ENCODE measurements around the gene RPP25. TPM values are rescaled to one million over a fixed set of nuclear protein-coding genes. Genes with fewer than 3 reads are reported as not detected.
A peak's percentile ranks its signal among the peaks of the same experiment; 100 is the strongest.
"Not testable (repeated sequence)": the region's sequence is repeated elsewhere in the genome, so short reads cannot be mapped to it uniquely, and the experiment has no call there.

Gene RPP25
- total RNA-seq, 1 experiment from 2014 or later, result 0.58 TPM

- no peak for DNase-seq (ENCODE audit: low read depth)
Observed at GRCh38 chr15:74924525-74924924, 32.0 kb downstream of the RPP25 start.

GRCh38 chr15:74920456-74920855 lies 36.1 kb downstream of the RPP25 start:
- peak; percentile 51 for DNase-seq (ENCODE audit: low read depth)

GRCh38 chr15:74917676-74918075 lies 38.9 kb downstream of the RPP25 start:
- DNase-seq (ENCODE audit: low read depth), result peak; percentile 31

DNA sequence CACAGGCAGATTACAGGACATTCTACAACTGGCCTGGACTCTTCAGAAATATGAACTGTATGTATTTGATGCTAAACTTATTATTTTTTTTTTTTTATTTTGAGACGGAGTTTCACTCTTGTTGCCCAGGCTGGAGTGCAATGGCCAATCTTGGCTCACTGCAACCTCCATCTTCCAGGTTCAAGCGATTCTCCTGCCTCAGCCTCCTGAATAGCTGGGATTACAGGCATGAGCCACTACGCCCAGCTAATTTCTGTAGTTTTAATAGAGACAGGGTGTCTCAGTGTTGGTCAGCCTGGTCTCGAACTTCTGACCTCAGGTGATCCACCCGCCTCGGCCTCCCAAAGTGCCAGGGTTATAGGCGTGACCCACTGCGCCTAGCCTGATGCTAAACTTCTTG lies 42.8 kb downstream of the RPP25 start:
- DNase-seq (ENCODE audit: low read depth), result not testable (repeated sequence)

DNA sequence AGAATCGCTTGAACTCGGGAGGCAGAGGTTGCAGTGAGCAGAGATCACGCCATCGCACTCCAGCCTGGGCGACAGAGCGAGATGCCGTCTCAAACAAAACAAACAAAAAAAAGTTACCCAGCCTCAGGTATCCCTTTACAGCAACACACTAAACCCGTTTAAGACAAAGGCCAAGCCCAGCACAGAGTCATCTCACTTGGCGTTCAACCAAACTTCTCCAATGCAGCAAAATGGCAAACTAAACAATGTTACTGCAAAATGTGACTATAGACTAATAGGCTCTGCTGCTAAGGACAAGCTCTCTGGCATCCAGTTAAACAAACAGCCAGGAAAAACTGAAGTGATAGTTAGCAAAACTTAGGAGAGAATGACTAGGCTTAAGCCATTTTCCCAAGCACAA lies 43.5 kb downstream of the RPP25 start:
- DNase-seq (ENCODE audit: low read depth), result no peak

DNA sequence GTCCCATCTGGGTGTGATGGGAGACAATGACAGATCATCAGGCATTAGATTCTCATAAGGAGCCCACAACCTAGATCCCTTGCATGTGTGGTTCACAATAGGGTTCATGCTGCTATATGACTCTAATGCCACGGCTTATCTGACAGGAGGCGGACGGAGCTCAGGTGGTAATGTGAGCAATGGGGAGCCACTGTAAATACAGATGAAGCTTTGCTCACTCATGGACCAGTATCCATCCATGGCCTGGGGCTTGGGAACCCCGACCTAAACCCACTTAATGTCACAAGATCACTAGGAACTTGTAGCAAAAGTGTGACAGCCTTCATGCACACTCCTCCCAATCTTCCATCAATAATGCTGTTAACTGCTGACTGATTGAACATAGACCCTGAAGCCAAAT lies 47.9 kb downstream of the RPP25 start:
- no peak for DNase-seq (ENCODE audit: low read depth)

DNA sequence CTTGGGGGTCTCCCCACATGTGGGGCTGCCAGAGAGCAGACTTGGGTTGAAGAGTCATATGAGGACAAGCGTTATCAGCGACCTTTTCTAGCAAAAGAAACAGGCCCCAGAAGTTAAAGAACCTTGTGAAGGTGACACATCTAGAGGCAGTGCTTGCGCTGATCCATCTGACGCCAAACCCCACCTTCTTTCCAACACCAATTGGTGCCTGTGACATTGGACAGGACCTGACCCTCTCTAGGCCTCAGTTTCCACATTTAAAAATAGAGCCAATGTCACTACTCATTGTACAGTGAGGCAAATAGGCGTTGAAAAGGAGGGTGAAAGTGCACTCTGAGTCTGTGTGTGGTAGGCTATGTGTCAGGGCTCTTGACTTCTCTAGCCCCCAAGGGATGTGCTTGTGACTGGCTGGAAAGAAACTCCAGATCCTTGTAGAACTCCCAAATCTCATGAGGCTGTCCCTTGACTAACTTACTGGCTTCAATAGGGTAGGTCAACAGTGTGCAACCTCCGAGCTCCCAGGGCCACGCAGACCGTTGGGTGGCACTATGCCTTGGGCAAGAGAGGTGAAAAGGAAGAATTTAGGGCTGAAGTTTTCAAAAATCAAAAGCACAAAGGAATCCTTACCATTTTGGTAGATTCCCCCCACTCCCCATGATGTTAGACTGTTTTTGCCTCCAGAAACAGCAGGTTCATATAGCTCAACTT lies 49.3 kb downstream of the RPP25 start:
- DNase-seq (ENCODE audit: low read depth), result no peak

GRCh38 chr15:74906450-74907162 lies 50.0 kb downstream of the RPP25 start, which contains the start of gene FAM219B:
Gene FAM219B, minus strand, starts transcription at chr15:74906851. Its CDS starts 51 bp downstream, at chr15:74906800.
- peak; percentile 69 for DNase-seq (ENCODE audit: low read depth)

DNA sequence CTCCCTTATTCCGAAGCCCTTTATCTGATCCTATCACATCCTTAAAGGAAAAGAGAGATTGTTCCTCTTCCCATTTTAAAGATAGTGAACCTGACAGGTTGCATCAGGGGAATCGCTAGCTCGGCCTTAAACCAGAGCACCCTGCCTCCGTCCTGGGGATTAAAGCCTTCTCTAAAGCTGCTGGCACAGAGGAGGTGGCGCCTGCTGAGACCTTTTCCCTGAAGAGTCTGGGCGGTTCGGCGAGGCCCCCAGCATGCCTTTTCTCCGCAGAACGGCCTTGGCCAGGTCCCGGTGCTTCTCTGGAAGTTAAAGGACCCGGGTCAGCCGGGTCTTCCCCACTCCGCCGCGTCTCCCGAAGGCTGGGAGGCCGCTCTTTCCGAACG lies 50.5 kb downstream of the RPP25 start:
- DNase-seq (ENCODE audit: low read depth), result peak; percentile 14

Small RNA genes within 50 kb of the gene (small RNA-seq; reads per million reads assigned to genes)
- not detected for gene RF00019

Other genes with a start within 250 kb of the RPP25 start
- 1.3 and 2.5 TPM in 2 replicates for gene CYP1A1, start 231.2 kb downstream of the RPP25 start, total RNA-seq (2014; rRNA removed; shearing (Covaris generic))
- not detected in 2 replicates for gene CYP1A2, start 207.9 kb downstream of the RPP25 start, total RNA-seq (2014; rRNA removed; shearing (Covaris generic))
- gene CSK, start 174.7 kb downstream of the RPP25 start, total RNA-seq (2014; rRNA removed; shearing (Covaris generic)), result 39.3 and 50.7 TPM in 2 replicates
- gene LMAN1L, start 143.9 kb downstream of the RPP25 start, total RNA-seq (2014; rRNA removed; shearing (Covaris generic)), result 0.05 TPM in 1 of 2 replicates, not detected in the other
- gene CPLX3, start 130.1 kb downstream of the RPP25 start, total RNA-seq (2014; rRNA removed; shearing (Covaris generic)), result 0.10 and 0.26 TPM in 2 replicates
- gene ULK3, start 113.6 kb downstream of the RPP25 start, total RNA-seq (2014; rRNA removed; shearing (Covaris generic)), result 44.0 and 47.1 TPM in 2 replicates
- 17.1 and 32.1 TPM in 2 replicates for gene SCAMP2, start 83.4 kb downstream of the RPP25 start, total RNA-seq (2014; rRNA removed; shearing (Covaris generic))
- 50.6 and 61.3 TPM in 2 replicates for gene MPI, start 66.7 kb downstream of the RPP25 start, total RNA-seq (2014; rRNA removed; shearing (Covaris generic))
- 20.4 and 27.4 TPM in 2 replicates for gene FAM219B, start 49.9 kb downstream of the RPP25 start, total RNA-seq (2014; rRNA removed; shearing (Covaris generic))
- 119 and 162 TPM in 2 replicates for gene COX5A, start 18.7 kb downstream of the RPP25 start, total RNA-seq (2014; rRNA removed; shearing (Covaris generic))
- 0.90 and 1.8 TPM in 2 replicates for gene SCAMP5, start 38.8 kb upstream of the RPP25 start, total RNA-seq (2014; rRNA removed; shearing (Covaris generic))
- 13.4 and 15.8 TPM in 2 replicates for gene PPCDC, start 66.8 kb upstream of the RPP25 start, total RNA-seq (2014; rRNA removed; shearing (Covaris generic))
- gene C15orf39, start 245.1 kb upstream of the RPP25 start, total RNA-seq (2014; rRNA removed; shearing (Covaris generic)), result 17.2 and 21.1 TPM in 2 replicates

Data from HT1080 (cell line).